ENCODE data around the gene TBC1D9B.

Gene TBC1D9B

GRCh38 chr5:179883163-179883562, 24.5 kb downstream of the TBC1D9B start:
- TF ChIP-seq CTCF (IDR thresholded peaks at IDR 0.05), result no peak
- peaks cover 72% of the 10 kb centered on the region for H3K36me3 ChIP-seq
- H3K4me3 ChIP-seq (ENCODE audit: low read depth in 1 of 2, low read length in 1 of 2), result no peak overlapping the region
- no peaks in the 10 kb centered on the region for H3K4me1 ChIP-seq (ENCODE audit: control insufficient read depth in 1 of 2, insufficient read depth in 1 of 2, low read depth in 1 of 2, low read length in 1 of 2)
- H3K9me3 ChIP-seq, result no peaks in the 10 kb centered on the region
- H3K27ac ChIP-seq, result no peak overlapping the region
- no peaks in the 10 kb centered on the region for H3K27me3 ChIP-seq

DNA sequence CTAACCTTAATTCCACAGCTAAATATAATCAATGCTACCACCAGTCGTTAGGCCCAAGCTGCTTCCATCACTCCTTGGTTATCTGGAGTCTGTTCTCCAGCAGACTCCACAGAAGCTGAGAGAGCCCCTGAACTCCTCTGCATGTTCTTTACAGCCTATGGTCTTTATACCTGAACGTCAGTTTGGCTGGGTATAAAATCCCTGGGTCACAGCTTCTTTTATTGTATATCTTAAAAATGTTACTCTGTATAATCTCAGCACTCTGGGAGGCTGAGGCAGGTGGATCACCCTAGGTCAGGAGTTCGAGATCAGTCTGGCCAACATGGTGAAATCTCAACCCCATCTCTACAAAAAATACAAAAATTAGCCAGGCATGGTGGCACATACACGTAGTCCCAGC, 25.4 kb downstream of the TBC1D9B start:
- no peak for TF ChIP-seq CTCF (IDR thresholded peaks at IDR 0.05)
- Histone ChIP-seq H3K9me3 (no peaks in the 10 kb centered on the region), H3K27me3 (no peaks in the 10 kb centered on the region), H3K27ac (no peak overlapping the region), H3K36me3 (peaks cover 70% of the 10 kb centered on the region), H3K4me3 (ENCODE audit: low read depth in 1 of 2, low read length in 1 of 2) (no peak overlapping the region), H3K4me1 (ENCODE audit: control insufficient read depth in 1 of 2, insufficient read depth in 1 of 2, low read depth in 1 of 2, low read length in 1 of 2) (no peaks in the 10 kb centered on the region)

DNA sequence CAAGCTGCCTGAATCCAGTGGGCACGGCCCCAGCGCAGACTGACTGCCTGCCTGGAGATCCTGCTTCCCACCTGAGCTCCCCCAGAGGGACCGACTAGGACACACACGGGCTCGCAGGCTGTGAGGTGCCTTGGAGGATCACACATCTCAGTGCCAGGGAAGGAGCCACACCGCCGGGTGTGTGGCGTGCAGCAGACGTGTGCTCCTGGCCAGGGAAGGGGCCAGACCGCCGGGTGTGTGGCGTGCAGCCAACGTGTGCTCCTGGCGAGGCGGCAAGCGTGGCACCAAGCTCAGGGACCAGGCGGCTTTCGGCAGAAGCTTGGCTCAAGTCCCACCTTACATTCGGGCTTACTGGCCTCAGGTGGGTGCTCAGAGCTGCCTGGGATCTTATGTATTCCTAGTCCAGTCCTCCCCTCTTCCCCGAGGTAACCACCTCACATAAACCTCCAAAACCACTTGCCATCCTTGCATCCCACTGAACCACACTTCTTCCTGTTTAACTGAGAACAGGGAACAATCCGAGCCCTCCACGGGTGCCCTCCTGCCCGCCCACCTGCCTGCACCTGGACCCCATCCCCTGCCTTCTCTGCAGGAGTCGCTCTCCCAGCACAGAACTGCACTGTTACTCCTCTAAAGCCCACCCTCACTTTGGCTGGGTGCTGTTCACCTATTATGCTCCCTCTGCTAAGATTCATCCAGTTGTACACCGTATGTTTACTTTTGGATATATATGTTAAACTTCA, 26.7 kb downstream of the TBC1D9B start:
- TF ChIP-seq CTCF (IDR thresholded peaks at IDR 0.05), result no peak
- no peaks in the 10 kb centered on the region for H3K27me3 ChIP-seq
- H3K36me3 ChIP-seq, result peaks cover 62% of the 10 kb centered on the region
- H3K4me1 ChIP-seq (ENCODE audit: control insufficient read depth in 1 of 2, insufficient read depth in 1 of 2, low read depth in 1 of 2, low read length in 1 of 2), result no peaks in the 10 kb centered on the region
- no peaks in the 10 kb centered on the region for H3K9me3 ChIP-seq
- no peak overlapping the region for H3K27ac ChIP-seq
- H3K4me3 ChIP-seq (ENCODE audit: low read depth in 1 of 2, low read length in 1 of 2), result no peak overlapping the region

- Histone ChIP-seq H3K4me1 (ENCODE audit: control insufficient read depth in 1 of 2, insufficient read depth in 1 of 2, low read depth in 1 of 2, low read length in 1 of 2) (no peaks in the 10 kb centered on the region), H3K27ac (no peak overlapping the region), H3K27me3 (no peaks in the 10 kb centered on the region), H3K9me3 (no peaks in the 10 kb centered on the region), H3K4me3 (ENCODE audit: low read depth in 1 of 2, low read length in 1 of 2) (no peak overlapping the region), H3K36me3 (peaks cover 62% of the 10 kb centered on the region)
- TF ChIP-seq CTCF (IDR thresholded peaks at IDR 0.05), result no peak
Measured at GRCh38 chr5:179880066-179880650, 27.5 kb downstream of the TBC1D9B start.

DNA sequence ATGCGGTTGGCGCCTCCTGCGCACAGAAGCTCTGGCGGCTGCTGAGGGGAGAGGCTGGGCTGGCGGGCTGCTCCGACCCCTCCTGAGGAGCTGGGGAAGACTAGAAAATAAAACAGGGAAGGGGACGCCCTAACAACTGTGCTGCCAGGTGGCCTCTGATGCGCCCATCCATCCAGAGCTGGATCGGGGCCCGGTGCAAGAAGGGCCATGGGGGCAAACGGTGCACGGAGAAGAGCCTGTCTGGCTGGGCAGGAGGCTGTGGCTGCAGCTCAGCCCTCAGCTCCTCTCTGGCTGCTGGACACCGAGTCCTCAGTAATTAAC, 28.0 kb downstream of the TBC1D9B start:
- Histone ChIP-seq H3K36me3 (peaks cover 62% of the 10 kb centered on the region), H3K27ac (no peak overlapping the region), H3K4me3 (ENCODE audit: low read depth in 1 of 2, low read length in 1 of 2) (no peak overlapping the region), H3K4me1 (ENCODE audit: control insufficient read depth in 1 of 2, insufficient read depth in 1 of 2, low read depth in 1 of 2, low read length in 1 of 2) (no peaks in the 10 kb centered on the region), H3K27me3 (no peaks in the 10 kb centered on the region), H3K9me3 (no peaks in the 10 kb centered on the region)
- no peak for TF ChIP-seq CTCF (IDR thresholded peaks at IDR 0.05)

All from neutrophil (primary cell).